Head of caudate nucleus (tissue), 42 donors: ENCODE results near the gene PGLYRP4.
"Not testable (repeated sequence)": the region's sequence is repeated elsewhere in the genome, so short reads cannot be mapped to it uniquely, and the experiment has no call there.

ENCODE experiments used
- DNase-seq, 42 donors: peaks; one replicate each; pipeline versions ENCODE4 v3.0.0 to v3.0.0-alpha.2; 2020 to 2021; ENCODE audit warnings: mixed read lengths in 7 of 42
- intact Hi-C: fragments of 100-400 bp; cut with DNase I; formaldehyde crosslinking; loops from one replicate; pipeline ENCODE4 v1.15.0; 2022

The PGLYRP4 gene

DNA sequence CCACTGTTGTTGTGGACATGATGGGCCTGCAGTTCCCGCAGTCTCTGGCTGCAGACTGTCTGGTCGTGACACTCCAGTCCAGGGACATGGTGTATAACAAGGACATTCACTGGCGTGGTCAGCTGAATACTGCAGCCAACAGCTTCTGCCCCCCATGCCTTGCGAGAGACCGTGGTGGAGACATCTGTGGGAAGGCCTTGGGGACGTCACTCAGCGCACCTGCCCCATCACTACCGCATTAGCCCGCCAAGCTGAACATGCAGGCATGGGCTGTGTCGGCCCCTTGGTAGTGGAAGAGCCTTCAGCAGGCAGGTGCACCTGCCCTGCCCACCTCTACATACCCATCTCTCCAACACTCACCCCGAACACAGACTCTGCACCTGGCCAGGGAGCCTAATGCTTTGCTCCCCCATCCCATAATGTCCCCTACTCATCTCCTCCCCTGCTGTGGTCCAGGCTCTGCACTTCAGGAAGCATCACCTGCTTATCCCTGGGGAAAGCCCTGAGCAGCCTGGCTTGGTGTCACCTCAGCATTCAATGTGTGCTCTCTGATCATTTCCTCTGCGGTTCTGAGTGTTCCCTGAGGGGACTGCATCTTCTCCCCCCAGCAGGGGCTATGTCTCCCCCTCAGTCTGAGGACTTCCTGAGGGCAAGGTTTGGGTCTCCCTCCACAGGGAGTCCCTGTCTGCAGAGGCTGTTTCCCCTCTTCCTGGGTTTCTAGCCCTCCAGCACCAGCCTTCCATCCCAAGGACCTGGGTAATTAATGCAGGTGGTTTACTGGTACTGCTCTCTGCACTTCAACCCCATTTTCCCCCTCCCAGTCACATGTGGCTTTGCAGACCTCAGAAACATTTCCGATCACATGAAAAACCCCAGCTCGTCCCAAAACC is 3.2 kb downstream of the PGLYRP4 start:
- intact Hi-C loops = no loop called here

DNA sequence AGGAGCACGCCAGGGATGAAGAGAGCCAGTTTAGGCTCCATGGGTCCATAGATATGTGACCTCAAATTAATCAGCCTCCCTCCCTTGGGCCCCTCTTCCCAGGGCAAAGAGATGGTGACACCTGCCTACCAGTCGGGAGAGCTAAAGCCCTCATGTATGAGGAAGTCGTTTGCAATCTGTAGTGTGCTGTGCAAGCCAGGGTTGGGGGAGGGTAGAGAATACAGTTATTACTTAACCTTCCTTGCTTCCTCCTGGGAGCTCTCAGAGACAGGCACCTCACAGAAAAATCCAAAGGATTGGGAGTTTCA is 4.0 kb downstream of the PGLYRP4 start:
- intact Hi-C loops = no loop called here
- peak in 3 of 42 donors; percentile 5 to 20 (median 20) for DNase-seq

More for the DNA sequence above, 3.2 kb downstream of the PGLYRP4 start:
- DNase-seq = peak in 2 of 42 donors; percentile 10 to 33

DNA sequence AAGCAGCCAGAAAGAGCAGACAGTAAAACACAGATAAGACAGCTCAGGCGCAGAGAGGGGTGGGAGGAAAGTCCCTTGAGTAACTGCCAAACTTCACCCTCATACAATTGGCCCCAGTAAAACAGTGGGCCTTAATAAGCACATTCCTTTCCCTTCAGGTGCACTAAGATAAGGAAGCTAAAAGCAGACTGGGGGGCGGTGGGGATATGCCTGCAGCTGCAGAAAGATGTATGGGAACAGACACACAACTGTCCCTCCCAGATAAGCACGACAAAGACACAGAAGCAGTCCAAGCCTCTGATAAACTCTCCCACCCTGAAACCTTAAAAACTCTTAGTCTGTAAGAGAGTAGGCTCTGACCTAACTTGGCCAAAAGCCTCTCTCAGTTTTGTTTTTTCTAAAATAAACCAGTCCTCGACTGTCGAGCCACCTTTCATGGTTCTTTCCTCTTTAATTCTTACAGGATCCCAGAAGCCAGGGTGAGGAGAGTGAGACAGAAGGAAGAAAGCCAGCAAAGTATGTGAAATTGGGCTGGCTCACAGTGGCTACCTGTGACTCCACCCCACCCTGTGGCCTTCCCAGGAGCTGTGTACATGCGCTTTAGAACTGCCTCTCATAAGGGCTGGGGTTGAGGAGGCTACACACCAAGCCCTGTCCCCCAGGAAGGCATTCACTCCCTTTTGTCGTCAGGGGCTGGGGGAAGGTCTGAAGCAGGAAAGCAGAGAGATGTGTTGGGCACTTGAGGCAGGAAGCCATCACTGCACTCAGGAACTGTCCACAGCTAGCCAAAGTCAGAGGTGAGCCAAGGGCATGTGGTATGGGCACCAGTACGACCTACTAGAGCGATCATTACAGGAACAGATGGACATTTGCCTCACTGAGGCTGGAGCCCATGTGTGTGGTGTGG is 4.6 kb downstream of the PGLYRP4 start:
- peak in 1 of 42 donors; percentile 22 for DNase-seq
- intact Hi-C loops = no loop called here

DNA sequence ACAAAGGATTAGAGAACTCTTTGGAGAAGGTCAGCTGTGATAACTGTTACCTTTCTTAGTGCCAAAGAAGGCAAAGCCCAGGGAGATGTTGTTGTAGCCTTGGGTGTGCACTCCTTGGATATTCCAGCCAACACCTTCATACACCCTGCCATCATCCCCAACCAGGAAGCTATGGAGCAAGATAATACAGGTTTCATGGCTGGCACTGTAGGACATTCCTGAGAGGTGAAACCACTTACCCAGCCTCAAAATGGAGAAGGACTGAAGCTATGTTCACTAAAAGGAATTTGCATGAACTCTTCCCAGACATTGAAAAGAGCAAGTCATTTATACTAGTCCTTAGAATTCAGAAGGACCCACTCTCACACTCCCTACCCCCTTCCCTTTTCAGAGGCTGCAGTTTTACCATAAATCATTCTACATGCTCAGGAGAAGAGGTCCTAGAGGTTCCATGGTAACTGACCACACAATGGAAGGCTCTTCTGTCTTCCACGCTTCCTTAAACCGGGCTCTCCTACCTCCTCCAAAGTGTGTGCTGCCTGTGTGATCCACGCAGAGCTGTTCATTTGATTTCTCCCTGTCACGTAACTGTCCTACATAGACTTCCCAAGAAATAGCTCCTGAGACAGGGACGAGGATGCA is 5.5 kb downstream of the PGLYRP4 start:
- DNase-seq = no peak
- intact Hi-C loops = no loop called here

DNA sequence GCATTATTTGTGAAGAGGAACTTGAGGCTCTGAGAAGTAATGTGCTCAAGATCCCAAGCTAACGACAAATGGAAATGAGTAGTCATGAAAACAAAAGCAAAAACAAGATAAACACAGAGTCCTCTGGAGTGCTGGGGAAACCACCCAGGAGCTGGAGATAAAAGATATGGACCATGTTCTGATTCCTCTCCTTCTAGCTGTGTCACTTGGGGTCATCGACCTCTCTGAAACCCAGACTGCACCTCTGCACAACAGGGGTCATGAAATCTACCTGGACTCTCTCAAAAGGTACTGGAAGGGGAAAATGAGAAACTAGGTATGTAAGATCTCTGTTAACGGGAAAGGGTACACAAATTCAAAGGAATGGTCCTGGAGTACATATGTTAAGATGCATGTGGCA is 6.5 kb downstream of the PGLYRP4 start:
- intact Hi-C loops = no loop called here
- no peak for DNase-seq

DNA sequence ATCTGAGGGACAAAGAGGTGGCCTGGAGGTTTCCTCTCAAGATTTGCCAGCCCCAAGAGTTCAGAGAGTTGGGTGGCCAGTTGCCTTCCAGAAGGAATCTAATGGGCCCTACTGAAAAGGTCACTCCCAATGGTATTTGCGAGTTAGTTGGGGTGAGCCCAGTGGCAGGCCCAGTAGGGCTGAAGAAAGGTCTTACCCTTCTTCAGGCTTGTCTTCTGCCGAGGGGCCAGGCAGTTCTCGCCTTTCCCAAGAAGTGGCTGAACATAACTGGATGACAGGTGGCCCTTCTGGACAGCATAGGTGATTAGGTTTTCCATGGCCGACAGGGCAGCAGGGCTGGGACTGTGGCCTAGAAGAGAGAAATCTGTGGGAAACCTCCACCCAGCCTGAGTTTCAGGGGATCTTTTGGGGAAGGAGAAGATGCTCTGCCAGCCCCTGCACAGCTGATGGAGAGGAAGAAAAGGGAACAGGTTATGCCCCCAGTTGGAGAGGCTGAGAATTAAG is 7.2 kb downstream of the PGLYRP4 start:
- DNase-seq = peak in 1 of 42 donors; percentile 21
- intact Hi-C loops = no loop called here

DNA sequence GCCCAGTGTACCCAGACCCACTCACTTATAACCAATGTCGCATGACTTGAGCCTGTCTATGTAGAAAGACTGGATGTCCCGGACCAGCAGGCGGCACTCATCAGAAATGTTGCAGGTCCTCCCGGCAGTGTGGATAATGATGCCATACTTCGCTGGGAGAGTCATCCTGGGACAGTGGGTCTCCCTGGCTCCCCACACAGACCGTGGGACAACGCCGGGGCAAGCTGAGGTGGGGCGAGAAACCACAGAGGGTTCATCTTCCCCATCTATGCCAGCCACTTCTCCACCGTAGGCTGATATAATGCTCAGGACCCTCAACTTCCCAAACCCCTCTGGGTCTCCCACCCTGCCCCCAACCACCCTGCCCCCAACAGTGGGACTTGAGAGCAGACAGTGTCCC is 8.3 kb downstream of the PGLYRP4 start:
- DNase-seq = no peak
- intact Hi-C loops = no loop called here

DNA sequence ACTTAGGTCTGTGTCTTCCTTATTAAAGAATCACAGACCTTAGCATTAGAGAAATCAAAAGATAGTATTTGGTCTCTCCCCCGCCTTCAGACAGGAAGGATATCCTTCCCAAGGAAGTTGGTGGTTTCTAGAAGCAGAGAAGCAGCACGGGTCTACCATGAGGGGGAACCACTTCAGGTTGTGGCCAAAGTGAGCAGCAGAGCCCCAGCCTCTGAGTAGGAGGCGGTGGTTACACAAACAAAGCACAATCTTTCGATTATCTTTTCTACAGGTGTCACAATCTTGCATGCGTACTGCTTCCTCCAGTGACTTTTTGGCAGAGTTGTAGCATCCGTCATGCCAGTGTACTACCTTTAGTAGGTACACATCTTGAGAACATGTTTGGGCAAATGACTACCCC is 8.8 kb downstream of the PGLYRP4 start:
- intact Hi-C loops = no loop called here
- DNase-seq = no peak

DNA sequence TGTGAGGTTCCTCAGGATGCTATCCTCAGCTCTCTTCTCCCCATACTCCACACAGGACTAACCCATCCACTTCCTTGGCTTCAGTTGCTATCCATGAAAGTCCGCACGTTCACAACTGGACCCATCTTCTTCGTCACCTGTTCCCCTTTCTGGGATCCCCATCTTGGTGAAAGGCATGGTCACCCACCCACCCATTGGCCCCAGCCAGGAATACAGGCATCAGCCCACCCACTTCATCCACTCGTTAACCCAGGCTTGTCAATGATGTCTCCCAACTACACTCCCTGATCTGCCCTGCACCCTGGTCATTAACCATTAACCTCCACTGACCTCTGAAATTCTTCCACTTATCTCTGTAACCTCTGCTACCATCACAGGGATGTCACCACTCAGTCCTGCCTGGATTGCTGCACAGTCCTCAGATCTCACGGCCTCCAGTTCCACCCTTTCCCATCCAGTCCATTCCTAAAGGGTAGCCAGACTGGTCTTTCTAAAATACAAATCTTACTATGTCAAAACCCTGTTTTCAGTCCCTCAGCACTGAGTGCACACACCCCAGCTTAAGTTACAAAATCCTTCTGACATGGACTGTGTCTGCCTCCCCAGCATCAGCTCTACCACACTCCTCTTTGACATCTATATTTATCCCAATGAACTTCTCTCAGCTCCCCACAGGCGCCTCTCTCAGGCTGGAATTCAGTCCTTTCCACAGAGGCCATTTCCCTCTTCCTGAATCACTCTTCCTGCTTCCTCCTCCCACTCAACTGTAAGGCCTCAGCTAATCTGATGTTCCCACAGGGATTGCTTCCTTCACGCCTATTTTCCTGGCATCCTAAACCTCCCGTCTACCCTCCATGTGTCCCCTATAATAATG is 10.4 kb downstream of the PGLYRP4 start:
- DNase-seq = peak in 1 of 42 donors; percentile 25
- intact Hi-C loops = no loop called here

DNA sequence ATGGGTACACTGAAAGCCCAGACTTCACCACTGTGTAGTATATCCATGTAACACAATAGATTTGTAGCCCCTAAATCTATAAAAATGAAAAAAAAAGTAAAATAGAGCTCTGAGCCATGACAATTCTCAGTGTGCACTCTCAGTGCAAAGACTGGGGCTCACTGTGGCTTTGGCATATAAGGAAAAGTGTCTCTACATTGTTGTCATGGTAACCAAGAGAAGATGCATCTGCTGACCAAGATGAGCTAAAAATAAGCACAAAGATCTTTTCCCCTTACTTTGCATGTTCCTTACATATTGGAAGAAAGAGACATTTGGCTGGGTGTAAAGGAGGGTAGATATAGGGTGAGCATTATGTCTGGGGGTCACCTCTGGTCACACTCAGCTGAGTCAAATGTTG is 12.0 kb downstream of the PGLYRP4 start:
- intact Hi-C loops = no loop called here
- peak in 2 of 42 donors; percentile 13 to 36 for DNase-seq

DNA sequence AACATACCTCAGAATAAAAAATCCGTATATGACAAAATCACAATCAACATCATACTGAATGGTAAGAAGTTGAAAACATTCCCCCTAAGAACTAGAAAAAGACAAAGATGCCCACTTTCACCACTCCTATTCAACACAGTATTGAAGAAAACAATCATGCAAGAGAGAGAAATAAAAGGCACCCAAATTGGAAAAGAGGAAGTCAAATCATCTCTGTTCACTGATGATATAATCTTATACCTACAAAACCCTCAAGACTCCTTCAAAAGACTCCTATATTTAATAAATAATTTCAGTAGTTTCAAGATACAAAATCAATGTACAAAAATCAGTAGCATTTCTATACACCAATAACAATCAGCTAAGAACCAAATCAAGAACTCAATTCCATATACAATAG is 14.7 kb downstream of the PGLYRP4 start:
- intact Hi-C loops = no loop called here

DNA sequence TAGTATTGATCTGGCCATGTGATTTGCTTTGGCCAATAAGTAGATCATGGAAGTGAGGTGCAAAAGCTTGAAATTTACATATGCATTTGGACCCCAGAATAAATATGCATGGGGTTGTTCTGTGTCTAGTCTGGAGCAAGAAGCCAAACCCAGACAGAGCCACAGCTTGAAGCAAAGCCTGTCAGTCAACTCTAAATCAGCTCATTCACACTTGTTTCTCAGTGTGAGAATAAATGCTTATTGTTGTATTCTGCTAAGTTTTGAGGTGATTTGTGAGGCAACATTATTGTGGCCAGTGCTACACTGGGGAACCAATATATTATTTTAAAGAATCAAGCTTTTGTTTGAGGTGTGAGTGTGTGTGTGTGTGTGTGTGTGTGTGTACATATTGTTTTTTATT is 23.7 kb downstream of the PGLYRP4 start:
- intact Hi-C loops = no loop called here
- DNase-seq = peak in 3 of 42 donors; percentile 19 to 31 (median 20)

More for the DNA sequence above, 14.7 kb downstream of the PGLYRP4 start:
- DNase-seq = no peak

DNA sequence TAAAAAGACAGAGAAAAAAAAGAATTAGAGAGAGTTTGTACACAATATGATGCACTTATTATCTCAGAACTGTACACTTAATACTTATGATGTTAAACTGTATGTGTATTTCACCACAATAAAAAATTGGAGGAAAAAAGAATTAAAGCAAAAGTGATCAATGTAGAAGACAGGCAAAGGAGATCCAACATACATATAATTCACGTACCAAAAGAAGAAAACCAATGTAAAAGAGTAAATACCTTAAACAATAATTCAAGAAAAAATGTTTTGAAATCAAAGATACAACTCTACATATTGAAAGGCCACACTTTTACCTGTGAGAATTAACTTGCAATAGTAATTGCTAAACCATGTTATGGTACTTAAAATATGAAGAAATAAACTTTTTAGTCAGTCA is 26.1 kb downstream of the PGLYRP4 start:
- DNase-seq = no peak
- intact Hi-C loops = no loop called here

DNA sequence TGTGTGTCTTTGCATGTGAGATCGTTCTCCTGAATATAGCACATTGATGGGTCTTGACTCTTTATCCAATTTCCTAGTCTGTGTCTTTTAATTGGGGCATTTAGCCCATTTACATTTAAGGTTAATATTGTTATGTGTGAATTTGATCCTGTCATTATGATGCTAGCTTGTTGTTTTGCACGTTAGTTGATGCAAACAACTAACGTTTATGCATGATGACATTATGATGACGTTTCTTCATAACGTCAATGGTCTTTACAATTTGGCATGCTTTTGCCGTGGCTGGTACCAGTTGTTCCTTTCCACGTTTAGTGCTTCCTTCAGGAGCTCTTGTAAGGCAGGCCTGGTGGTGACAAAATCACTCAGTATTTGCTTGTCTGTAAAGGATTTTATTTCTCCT is 30.5 kb downstream of the PGLYRP4 start:
- DNase-seq, intact Hi-C loops: not testable (repeated sequence)

DNA sequence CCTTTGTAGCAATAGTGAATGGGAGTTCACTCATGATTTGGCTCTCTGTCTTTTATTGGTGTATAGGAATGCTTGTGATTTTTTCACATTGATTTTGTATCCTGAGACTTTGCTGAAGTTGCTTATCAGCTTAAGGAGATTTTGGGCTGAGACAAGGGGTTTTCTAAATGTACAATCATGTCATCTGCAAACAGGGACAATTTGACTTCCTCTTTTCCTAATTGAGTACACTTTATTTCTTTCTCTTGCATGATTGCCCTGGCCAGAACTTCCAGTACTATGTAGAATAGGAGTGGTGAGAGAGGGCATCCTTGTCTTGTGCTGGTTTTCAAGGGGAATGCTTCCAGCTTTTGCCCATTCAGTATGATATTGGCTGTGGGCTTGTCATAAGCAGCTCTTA is 32.6 kb downstream of the PGLYRP4 start:
- DNase-seq, intact Hi-C loops: not testable (repeated sequence)

DNA sequence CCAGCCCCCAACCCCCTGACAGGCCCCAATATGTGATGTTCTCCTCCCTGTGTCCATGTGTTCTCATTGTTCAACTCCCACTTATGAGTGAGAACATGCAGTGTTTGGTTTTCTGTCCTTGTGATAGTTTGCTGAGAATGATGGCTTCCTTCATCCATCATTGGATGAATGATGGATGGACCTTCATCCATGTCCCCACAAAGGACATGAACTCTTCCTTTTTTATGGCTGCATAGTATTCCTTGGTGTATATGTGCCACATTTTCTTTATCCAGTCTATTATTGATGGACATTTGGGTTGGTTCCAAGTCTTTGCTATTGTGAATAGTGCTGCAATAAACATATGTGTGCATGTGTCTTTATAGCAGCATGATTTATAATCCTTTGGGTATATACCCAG is 34.3 kb downstream of the PGLYRP4 start:
- DNase-seq, intact Hi-C loops: not testable (repeated sequence)

DNA sequence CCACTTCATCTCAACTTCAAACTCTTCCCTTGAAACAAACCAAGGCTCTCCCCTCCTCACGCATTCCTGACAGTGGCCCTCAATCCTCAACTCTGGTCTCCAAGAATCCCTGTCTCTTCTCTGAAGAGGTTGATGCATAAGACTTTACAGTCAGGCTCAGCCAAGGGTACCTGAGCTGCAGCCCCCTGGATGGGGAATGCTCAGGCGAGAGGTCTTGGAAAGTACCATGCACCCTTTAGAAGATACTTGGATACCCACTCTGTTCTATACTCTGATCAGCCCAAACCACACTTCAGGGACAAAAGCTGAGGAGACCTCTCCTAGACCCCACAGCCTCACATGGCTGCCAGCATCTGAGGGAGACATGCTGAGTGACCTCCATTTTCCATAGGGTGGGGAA is 35.4 kb downstream of the PGLYRP4 start:
- no peak for DNase-seq
- intact Hi-C loops = no loop called here

DNA sequence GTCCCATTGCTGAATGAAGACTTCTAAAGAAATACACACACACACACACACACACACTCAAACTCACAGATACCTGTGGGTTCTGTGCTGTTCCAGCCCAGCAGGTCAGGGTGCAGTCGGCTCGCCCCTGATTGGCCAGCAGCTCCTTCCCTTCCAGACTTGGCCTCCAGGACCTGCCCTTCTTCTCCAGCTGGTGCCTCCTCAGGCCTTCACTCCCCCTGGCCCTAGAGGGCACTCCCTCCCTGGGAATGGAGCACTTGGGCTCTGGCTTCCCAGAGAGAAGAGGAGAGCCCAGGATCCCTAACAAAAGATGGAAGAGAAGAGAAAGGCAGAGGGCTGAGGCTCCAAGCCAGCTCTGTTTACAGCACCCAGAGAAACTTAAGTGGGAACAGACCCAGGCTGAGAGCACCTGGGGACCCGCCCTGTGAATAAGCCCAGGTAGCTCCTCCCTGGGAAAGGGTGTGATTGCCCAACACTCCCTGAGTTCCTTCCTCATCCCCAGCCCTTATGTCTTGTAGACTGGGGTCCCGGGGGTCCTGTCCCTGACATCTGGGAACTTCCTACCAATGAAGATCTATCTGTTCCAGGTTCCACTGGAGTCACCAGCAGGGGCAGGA is 36.0 kb downstream of the PGLYRP4 start, which contains the start of gene PGLYRP3:
PGLYRP3 (minus strand) TSS at position 383 of the 617 bp plus-strand sequence. CDS start 2,287 bp downstream, outside the sequence.
- intact Hi-C loops = no loop called here
- no peak for DNase-seq
